SKM-1 treated with dmso at 0.1 percent for 144 hours (cell line): ENCODE results near the gene OPRD1.
"Not testable (repeated sequence)": the region's sequence is repeated elsewhere in the genome, so short reads cannot be mapped to it uniquely, and the experiment has no call there.

ENCODE experiments used
- DNase-seq: peaks from one replicate; lab custom pipeline; 2025; ENCODE audit not compliant: unreplicated experiment; lab: John Stamatoyannopoulos, UW

The OPRD1 gene

GRCh38 chr1:28811766-28812668 lies at the start of gene OPRD1:
Gene OPRD1 (plus strand): TSS chr1:28812170. CDS start chr1:28812384, 214 bp downstream.
- DNase-seq: no peak

- no peak for DNase-seq
Observed at GRCh38 chr1:28766532-28767183, 45.3 kb upstream of the OPRD1 start.

GRCh38 chr1:28770601-28771165 lies 41.3 kb upstream of the OPRD1 start:
- no peak for DNase-seq

- DNase-seq: not testable (repeated sequence)
Observed at GRCh38 chr1:28771921-28772320, 40.0 kb upstream of the OPRD1 start.

GRCh38 chr1:28773105-28773504 lies 38.9 kb upstream of the OPRD1 start:
- no peak for DNase-seq

- peak; percentile 50 for DNase-seq
Observed at GRCh38 chr1:28775121-28775942, 36.6 kb upstream of the OPRD1 start.

- no peak for DNase-seq
Observed at GRCh38 chr1:28776341-28776740, 35.6 kb upstream of the OPRD1 start.

- no peak for DNase-seq
Observed at GRCh38 chr1:28778021-28778420, 33.9 kb upstream of the OPRD1 start.

GRCh38 chr1:28779751-28780408 lies 32.1 kb upstream of the OPRD1 start:
- peak; percentile 49 for DNase-seq

GRCh38 chr1:28781305-28781704 lies 30.7 kb upstream of the OPRD1 start:
- no peak for DNase-seq

GRCh38 chr1:28782011-28782410 lies 30.0 kb upstream of the OPRD1 start:
- no peak for DNase-seq

- no peak for DNase-seq
Observed at GRCh38 chr1:28783363-28783762, 28.6 kb upstream of the OPRD1 start.

GRCh38 chr1:28789412-28789811 lies 22.6 kb upstream of the OPRD1 start:
- no peak for DNase-seq

- DNase-seq: no peak
Observed at GRCh38 chr1:28789816-28790215, 22.2 kb upstream of the OPRD1 start.

- DNase-seq: no peak
Observed at GRCh38 chr1:28790377-28791035, 21.5 kb upstream of the OPRD1 start.

- not testable (repeated sequence) for DNase-seq
Observed at GRCh38 chr1:28791929-28792328, 20.0 kb upstream of the OPRD1 start.

- no peak for DNase-seq
Observed at GRCh38 chr1:28792644-28793121, 19.3 kb upstream of the OPRD1 start.

- not testable (repeated sequence) for DNase-seq
Observed at GRCh38 chr1:28794582-28794981, 17.4 kb upstream of the OPRD1 start.

GRCh38 chr1:28796352-28797211 lies 15.4 kb upstream of the OPRD1 start:
- DNase-seq: no peak
